ENCODE data around the gene DTNBP1.

Gene DTNBP1

DNA sequence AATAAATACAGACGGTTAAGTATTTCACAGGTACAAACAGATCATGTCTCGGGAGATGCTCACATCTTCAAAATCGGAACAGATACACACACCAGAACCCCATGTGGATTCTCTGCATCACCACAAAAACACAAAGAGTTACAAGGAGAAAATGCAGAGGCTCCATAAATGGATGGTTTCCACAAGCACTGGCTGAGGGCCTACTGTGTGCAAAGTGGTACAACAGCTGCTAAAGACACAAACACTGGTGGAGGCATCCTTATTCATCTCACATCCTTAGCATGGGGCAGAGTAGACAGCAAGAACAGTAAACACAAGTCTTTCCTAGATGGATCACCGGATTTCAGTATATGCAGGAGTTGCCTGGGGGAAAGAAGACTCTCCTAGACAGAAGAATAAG is 88.8 kb downstream of the DTNBP1 start:
- TF ChIP-seq, protein P1, sequence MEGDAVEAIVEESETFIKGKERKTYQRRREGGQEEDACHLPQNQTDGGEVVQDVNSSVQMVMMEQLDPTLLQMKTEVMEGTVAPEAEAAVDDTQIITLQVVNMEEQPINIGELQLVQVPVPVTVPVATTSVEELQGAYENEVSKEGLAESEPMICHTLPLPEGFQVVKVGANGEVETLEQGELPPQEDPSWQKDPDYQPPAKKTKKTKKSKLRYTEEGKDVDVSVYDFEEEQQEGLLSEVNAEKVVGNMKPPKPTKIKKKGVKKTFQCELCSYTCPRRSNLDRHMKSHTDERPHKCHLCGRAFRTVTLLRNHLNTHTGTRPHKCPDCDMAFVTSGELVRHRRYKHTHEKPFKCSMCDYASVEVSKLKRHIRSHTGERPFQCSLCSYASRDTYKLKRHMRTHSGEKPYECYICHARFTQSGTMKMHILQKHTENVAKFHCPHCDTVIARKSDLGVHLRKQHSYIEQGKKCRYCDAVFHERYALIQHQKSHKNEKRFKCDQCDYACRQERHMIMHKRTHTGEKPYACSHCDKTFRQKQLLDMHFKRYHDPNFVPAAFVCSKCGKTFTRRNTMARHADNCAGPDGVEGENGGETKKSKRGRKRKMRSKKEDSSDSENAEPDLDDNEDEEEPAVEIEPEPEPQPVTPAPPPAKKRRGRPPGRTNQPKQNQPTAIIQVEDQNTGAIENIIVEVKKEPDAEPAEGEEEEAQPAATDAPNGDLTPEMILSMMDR (conservative IDR thresholded peaks at IDR 0.05; ENCODE audit: low read length), result no peak
- H3K4me3 ChIP-seq (ENCODE audit: low read length), result no peak overlapping the region
- DNase-seq (ENCODE audit: low read depth), result no peak

- TF ChIP-seq, protein P1 (conservative IDR thresholded peaks at IDR 0.05; ENCODE audit: low read length), result no peak
- no peak for DNase-seq (ENCODE audit: low read depth)
- H3K4me3 ChIP-seq (ENCODE audit: low read length), result no peak overlapping the region
Measured at GRCh38 chr6:15573384-15573783, 89.4 kb downstream of the DTNBP1 start.

DNA sequence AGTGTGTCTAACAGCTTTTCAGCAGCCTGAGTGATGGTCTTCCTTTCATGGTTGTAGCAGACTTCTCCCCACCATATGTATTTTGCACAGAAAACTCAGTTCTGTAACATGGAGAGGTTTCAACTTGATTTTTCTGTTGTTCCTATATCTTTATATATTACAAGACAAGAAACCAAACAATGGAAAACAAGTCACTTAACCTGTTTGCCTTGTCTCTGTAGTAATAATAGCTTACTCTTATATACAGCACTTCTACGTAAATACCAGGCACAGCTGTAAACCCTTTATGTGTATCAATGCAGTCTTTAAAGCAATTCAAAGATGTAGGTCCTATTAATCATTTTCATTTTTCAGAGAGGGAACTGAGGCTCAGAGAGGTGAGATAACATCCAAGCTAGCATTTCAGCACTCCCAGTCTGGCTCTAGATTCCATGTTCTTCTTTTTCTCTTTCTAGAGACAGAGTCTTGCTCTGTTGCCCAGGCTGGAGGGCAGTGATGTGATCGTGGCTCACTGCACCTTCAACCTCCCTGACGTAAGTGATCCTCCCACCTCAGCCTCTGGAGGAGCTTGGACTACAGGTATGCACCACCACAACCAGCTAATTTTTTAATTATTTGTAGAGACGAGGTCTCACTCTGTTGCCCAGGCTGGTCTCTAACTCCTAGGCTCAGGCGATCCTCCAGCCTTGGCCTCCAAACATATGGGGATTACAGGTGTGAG is 90.4 kb downstream of the DTNBP1 start:
- TF ChIP-seq, protein P1 (conservative IDR thresholded peaks at IDR 0.05; ENCODE audit: low read length), result no peak
- no peak overlapping the region for H3K4me3 ChIP-seq (ENCODE audit: low read length)
- no peak for DNase-seq (ENCODE audit: low read depth)

DNA sequence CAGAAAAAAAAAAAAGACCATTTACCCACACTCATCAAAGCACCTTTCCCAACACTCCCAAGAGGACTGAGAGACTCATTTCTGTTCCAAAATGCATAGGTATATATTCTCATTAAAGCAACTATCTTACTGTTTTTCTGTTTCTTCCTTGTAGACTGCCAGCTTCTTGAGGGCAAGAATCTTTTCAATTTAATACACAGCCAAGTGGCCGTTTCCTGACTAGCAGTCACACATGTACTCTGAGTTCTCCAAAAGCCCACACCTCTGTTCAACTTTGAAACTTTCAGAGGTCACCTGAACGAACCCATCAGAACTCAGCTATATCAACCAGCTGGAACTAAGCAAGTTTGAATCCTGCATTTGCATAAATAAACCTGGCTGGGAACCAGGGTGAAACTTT is 92.7 kb downstream of the DTNBP1 start:
- TF ChIP-seq, protein P1 (conservative IDR thresholded peaks at IDR 0.05; ENCODE audit: low read length), result no peak
- no peak for DNase-seq (ENCODE audit: low read depth)
- H3K4me3 ChIP-seq (ENCODE audit: low read length), result no peak overlapping the region

DNA sequence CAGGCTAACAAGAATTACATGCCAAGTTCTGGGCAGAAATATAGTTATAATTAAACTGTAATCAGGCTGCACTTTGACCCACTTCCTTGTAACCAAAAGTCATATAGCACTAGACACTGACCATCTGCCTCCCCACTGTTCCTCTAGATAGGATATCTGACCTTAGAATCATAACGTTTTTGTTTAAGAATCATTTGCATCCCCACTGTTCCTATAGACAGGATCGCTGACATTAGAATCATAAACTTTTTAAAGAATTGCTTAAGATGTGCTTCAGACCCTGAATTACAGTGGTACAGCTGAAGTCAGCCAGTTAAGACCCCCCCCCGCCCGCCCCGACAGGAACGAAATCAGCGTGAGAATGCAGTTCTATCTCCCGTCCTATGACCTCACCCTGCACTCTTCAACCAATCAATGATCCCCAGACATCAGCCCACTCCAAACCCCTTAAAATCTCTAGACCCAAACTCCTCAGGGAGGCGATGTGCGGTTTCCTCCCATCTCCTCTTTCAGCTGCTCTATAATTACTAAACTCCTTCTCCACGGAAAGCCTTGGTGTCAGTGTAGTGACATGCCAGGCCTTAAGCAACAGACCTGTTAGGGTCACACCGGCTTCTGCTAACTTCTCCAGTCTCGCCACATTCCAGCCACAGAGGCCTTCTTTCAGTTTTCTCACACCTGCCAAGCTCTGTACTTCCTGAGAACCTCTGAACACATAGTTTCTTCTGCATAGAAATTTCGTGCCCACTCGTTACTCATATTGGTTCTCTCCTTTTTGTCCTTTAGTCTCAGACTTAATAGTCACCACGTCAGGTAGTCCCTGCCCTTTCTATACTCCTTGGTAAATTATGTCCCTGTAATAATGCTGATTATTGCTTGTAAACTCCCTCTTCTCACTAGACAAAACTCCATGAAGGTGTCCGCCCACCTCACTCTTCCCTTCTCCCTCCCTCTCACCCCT is 93.5 kb downstream of the DTNBP1 start:
- DNase-seq (ENCODE audit: low read depth), result no peak
- no peak overlapping the region for H3K4me3 ChIP-seq (ENCODE audit: low read length)
- TF ChIP-seq, protein P1 (conservative IDR thresholded peaks at IDR 0.05; ENCODE audit: low read length), result no peak

DNA sequence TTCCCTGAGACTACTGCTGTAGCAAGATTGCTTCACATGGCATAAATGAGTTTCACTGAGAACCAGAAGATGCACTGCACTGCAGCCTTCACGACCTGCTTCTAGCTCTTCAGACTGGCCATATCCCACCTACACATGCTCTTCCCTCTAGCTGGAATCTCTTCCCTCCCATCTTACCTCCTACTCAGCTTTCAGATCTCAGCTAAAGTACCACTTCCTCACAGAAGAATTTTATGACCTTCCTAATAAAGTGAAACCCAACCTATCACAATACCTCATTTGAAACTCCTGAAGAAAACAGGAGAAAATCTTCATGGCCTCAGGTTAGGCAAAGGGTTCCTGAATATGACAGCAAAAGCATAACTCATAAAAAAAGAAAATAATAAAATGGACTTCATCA is 99.9 kb downstream of the DTNBP1 start:
- no peak overlapping the region for H3K4me3 ChIP-seq (ENCODE audit: low read length)
- no peak for DNase-seq (ENCODE audit: low read depth)
- TF ChIP-seq, protein P1 (conservative IDR thresholded peaks at IDR 0.05; ENCODE audit: low read length), result no peak
